Effector CD4-positive, alpha-beta T cell (primary cell): ENCODE measurements around the gene AGBL2.
"Not testable (repeated sequence)": the region's sequence is repeated elsewhere in the genome, so short reads cannot be mapped to it uniquely, and the experiment has no call there.

Source experiments
- DNase-seq: peaks from one replicate; pipeline ENCODE4 v3.0.0-alpha.2; 2020

Gene AGBL2

GRCh38 chr11:47689480-47689879, 25.7 kb downstream of the AGBL2 start:
- DNase-seq, result no peak

GRCh38 chr11:47688991-47689390, 26.2 kb downstream of the AGBL2 start:
- no peak for DNase-seq

- DNase-seq, result no peak
Measured at GRCh38 chr11:47688111-47688510, 27.1 kb downstream of the AGBL2 start.

- DNase-seq, result not testable (repeated sequence)
Measured at GRCh38 chr11:47686704-47687103, 28.5 kb downstream of the AGBL2 start.

GRCh38 chr11:47686151-47686550, 29.0 kb downstream of the AGBL2 start:
- no peak for DNase-seq

- no peak for DNase-seq
Measured at GRCh38 chr11:47675851-47676250, 39.3 kb downstream of the AGBL2 start.

- no peak for DNase-seq
Measured at GRCh38 chr11:47672283-47672730, 42.9 kb downstream of the AGBL2 start.

GRCh38 chr11:47669856-47670255, 45.3 kb downstream of the AGBL2 start:
- DNase-seq, result no peak

GRCh38 chr11:47668665-47669064, 46.5 kb downstream of the AGBL2 start:
- DNase-seq, result no peak

GRCh38 chr11:47667555-47667954, 47.6 kb downstream of the AGBL2 start:
- no peak for DNase-seq

GRCh38 chr11:47667135-47667534, 48.0 kb downstream of the AGBL2 start:
- DNase-seq, result no peak

- DNase-seq, result not testable (repeated sequence)
Measured at GRCh38 chr11:47664936-47665335, 50.2 kb downstream of the AGBL2 start.

- DNase-seq, result no peak
Measured at GRCh38 chr11:47661245-47661644, 53.9 kb downstream of the AGBL2 start.

GRCh38 chr11:47659276-47659675, 55.9 kb downstream of the AGBL2 start:
- no peak for DNase-seq

- DNase-seq, result no peak
Measured at GRCh38 chr11:47656260-47656885, 58.8 kb downstream of the AGBL2 start.

GRCh38 chr11:47651818-47652469, 63.2 kb downstream of the AGBL2 start:
- DNase-seq, result no peak

- no peak for DNase-seq
Measured at GRCh38 chr11:47649276-47649675, 65.9 kb downstream of the AGBL2 start.

- no peak for DNase-seq
Measured at GRCh38 chr11:47646019-47646418, 69.2 kb downstream of the AGBL2 start.

- no peak for DNase-seq
Measured at GRCh38 chr11:47645500-47645899, 69.7 kb downstream of the AGBL2 start.

GRCh38 chr11:47642099-47642855, 72.9 kb downstream of the AGBL2 start, which contains the start of gene MTCH2:
Gene MTCH2, minus strand, starts transcription at chr11:47642559. Its CDS starts 94 bp downstream, at chr11:47642465.
- peak; percentile 89 for DNase-seq

- no peak for DNase-seq
Measured at GRCh38 chr11:47641600-47642098, 73.5 kb downstream of the AGBL2 start.

- not testable (repeated sequence) for DNase-seq
Measured at GRCh38 chr11:47640506-47640905, 74.7 kb downstream of the AGBL2 start.

GRCh38 chr11:47636331-47636730, 78.8 kb downstream of the AGBL2 start:
- not testable (repeated sequence) for DNase-seq

- DNase-seq, result no peak
Measured at GRCh38 chr11:47631473-47631872, 83.7 kb downstream of the AGBL2 start.
